Breast epithelium (tissue), 3 donors: ENCODE measurements around the gene SCART1.

ENCODE experiments used
- CTCF ChIP-seq, 3 donors: fragments of 450-650 bp; IDR thresholded peaks; one replicate each; pipeline ENCODE4 v1.5.1; 2016 to 2017; ENCODE audit warnings: antibody characterized with exemption in 3 of 3, mild to moderate bottlenecking in 3 of 3, moderate library complexity in 3 of 3
- POLR2A ChIP-seq: fragments of 450-650 bp; IDR thresholded peaks from one replicate; pipeline ENCODE4 v1.6.1; 2016; ENCODE audit warnings: antibody characterized with exemption, mild to moderate bottlenecking, moderate library complexity

GRCh38 chr10:133418289-133418993, 35.3 kb upstream of the SCART1 start:
- TF ChIP-seq CTCF (IDR thresholded peaks at IDR 0.05): no peak
- no peak for TF ChIP-seq POLR2A
